Mononuclear cell (primary cell): ENCODE data around the gene DVL2. TPM values are rescaled to one million over a fixed set of nuclear protein-coding genes. Genes with fewer than 3 reads are reported as not detected.

Source experiments
- H3K27me3 ChIP-seq: 2 replicates; pipeline ENCODE4 v1.6.0; 2011; ENCODE audit warnings: low read length, control low read depth; ENCODE audit not compliant: insufficient read depth
- H3K4me1 ChIP-seq: 2 replicates; pipeline ENCODE4 v1.5.1; 2011; ENCODE audit warnings: mild to moderate bottlenecking, low read length, control low read depth; ENCODE audit not compliant: insufficient read depth
- H3K4me3 ChIP-seq: 2 replicates; pipeline ENCODE4 v1.5.1; 2011; ENCODE audit warnings: mild to moderate bottlenecking, low read length, moderate library complexity
- H3K9me3 ChIP-seq: 2 replicates; pipeline ENCODE4 v1.5.1; 2011; ENCODE audit warnings: low read depth, mild to moderate bottlenecking, control low read depth, low read length
- total RNA-seq: library from RNA; depleted of rRNA; stranded (reverse); fragments of >200 nt; gene quantifications from one replicate; pipeline ENCODE4 v1.2.3, GENCODE V29; 2012

Gene DVL2
- total RNA-seq, 1 donor = 23.1 TPM

DNA sequence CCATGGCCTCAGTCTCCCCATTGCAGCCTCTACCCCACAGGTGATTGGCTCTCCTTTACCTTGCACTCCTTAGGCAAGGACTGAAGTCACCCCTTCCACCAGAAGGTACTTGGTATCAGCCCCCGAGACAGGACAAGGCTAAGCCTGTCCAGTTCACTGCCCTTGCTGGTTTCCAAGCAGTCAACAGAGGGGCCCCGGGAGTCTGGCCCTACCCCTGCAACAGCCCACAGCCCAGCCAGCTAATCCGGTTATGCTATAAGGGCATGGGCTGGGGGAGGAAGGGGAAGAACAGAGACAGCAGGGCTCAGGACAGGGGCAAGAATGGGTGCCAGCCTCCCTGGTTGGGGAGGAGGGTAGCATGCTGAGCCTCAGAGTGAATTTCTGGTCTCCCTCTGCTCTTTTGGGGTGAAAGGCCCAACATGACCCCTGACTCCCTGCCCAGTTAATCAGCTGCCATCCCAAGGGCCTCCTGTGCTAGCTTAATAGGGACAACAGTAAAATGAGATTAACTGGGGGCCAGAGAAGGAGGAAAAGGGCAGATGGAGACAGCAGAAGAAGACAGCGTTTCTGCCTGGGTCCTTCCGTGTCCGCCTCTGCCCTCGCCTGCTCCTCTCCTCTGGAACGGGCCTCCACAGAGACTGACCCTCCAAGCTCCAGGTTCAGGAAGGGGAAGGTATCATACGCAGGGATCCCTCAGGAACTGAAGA, 25.4 kb downstream of the DVL2 start:
- Histone ChIP-seq H3K4me3 (no peak overlapping the region), H3K27me3 (no peaks in the 10 kb centered on the region), H3K9me3 (no peaks in the 10 kb centered on the region), H3K4me1 (peaks cover 26% of the 10 kb centered on the region)

DNA sequence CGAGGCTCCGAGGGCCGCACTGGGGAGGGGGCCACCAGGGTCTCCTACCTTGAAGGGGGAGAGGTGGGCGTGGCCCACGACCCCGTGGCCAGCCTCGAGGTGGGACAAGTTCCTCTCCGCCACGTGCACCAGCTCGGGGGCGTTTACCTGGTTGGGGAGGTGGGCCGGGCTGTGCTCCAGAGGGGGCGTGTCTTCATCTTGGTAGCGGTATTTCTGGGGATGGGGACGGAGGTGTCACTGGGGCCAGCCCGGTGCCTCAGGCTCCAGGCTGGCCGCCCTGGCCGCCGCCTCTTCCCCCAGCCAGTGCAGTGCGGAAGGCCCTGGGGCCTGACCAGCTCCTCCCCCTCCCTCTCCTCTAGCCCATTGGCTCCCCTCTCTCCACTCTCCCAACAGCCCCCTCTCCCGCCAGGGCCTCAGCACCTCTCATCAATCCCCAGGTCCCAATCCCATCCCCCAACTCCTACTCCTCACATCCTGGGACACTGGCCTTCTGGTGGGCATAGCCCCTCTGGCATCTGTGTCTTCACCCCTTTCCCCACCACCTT, 26.2 kb downstream of the DVL2 start:
- no peak overlapping the region for H3K4me3 ChIP-seq
- H3K4me1 ChIP-seq = peaks cover 21% of the 10 kb centered on the region
- H3K27me3 ChIP-seq = no peaks in the 10 kb centered on the region
- no peaks in the 10 kb centered on the region for H3K9me3 ChIP-seq

DNA sequence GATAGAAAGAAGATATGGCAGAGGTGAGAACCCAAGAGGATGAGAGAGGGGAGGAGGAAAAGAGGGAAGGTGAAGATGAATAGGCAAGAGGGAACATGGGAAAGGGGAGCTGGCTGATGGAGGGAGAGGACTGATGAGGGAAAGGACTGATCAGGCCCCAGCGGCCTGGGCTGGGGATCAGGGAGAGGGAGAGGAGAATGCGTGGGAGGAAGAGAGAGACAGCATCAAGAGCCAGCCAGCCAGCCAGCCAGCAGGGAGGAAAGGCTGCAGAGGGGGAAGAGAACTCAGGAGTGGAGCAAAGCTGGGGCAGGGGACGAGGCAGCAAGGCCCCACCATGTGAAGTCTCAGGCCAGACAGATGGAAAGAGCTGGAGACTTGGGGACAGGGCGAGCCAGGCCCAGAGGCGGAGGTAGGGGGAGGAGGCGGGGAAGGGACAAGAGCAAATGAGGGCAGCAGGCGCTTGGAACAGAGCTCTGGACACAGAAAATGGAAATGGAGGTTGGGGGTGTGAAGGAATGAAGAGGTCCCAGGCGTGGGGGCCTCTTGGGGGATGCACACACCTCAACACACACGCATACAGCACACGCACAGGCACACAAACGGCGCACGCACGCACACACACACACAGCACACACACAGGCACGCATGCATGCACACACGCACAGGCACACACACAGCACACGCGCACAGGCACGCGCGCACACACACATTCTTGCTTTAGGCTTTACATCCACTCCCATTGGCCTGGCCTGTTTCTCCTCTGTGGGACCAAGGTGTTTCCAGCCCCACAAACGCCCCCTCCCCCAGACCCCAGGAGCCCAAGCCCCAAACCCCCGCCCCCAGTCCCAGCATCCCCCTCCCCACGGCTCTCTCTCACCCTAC, 27.0 kb downstream of the DVL2 start:
- no peaks in the 10 kb centered on the region for H3K27me3 ChIP-seq

DNA sequence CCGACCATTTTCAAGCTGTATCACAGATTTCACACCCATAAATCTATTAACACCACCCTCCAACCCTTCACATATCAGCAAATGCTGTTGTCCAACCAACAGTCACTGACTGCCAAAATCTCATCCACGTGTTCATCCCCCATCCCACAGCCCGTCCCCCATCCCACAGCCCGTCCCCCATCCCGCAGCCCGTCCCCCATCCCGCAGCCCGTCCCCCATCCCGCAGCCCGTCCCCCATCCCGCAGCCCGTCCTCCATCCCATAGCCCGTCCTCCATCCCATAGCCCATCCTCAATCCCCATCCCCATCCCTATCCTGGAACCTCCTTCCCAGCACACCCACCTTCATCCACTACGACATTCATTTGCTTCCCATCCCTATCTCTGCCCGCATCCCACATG, 28.8 kb downstream of the DVL2 start:
- Histone ChIP-seq H3K4me3 (peak overlapping the region; percentile 49), H3K9me3 (no peaks in the 10 kb centered on the region), H3K27me3 (no peaks in the 10 kb centered on the region), H3K4me1 (peaks cover 21% of the 10 kb centered on the region)

More for the DNA sequence above, 27.0 kb downstream of the DVL2 start:
- Histone ChIP-seq H3K9me3 (no peaks in the 10 kb centered on the region), H3K4me3 (no peak overlapping the region), H3K4me1 (peaks cover 21% of the 10 kb centered on the region)

DNA sequence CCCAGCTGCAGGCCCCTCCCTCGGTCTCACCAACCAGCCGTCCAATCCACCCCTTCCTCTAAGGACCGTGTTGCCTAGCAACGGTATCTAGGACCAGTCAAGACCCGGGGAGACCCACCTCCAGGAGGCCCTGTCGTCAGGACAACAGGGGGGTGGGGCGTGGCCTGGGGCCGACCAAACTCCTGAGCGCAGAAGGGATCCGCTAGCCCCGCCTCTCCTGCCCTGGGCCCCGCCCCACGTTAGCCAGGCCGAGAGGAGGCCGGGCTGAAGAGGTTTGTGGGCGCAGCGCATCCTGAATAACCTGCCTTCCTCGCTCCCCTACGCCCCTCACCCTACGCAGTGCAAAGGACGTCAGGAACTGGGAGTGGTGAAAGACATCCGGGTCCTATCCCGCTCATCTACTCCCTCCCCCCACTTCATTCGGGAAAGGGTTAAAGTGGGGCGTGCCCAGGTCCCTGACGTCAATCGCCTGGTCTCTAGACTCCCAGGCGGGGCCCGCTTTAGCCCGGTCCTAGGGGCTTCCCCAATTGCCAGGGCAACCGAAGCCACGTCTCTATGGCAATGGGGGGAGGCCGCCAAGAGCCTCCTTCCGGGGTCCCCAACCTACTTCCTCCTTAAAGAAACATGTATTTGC, 29.4 kb downstream of the DVL2 start:
- H3K9me3 ChIP-seq = no peaks in the 10 kb centered on the region
- H3K4me3 ChIP-seq = peak overlapping the region; percentile 49
- H3K4me1 ChIP-seq = peaks cover 21% of the 10 kb centered on the region
- H3K27me3 ChIP-seq = no peaks in the 10 kb centered on the region

DNA sequence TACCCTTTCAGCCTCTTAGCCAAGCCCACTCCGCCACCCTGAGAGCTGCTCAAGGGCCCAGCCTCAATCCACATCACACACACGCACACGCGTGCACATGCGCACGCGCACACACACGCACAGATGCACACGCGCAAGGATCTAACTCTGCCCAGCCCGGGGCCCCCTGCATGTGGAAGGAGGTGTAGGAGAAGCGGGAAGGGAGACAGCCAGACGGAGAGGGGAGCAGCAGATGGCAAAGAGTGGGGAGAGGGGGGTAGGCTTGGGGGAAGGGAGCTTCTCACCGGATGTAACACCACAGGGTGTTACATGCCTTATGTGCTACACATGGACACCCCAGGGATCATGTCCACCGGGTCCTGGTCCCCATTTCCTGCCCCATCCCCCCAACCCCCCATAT, 30.0 kb downstream of the DVL2 start:
- H3K27me3 ChIP-seq = no peaks in the 10 kb centered on the region

DNA sequence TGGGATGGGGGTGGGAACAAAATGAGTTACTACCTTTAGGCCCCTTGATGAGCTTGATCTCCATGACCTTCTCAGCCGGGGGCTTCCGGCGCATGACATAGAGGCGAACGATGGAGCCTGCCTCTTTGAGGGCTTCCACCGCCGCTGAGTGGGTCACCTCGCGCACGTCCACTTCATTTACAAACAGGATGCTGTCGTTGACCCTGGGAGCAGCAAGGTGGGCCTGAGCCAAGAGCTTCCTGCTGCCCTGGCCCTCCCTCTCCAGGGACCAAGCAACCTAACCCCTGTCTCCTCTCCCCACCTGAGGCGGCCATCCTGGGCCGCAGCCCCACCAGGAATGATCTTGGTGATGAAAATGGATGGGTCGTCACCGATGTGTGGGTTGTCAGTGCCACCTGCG, 30.9 kb downstream of the DVL2 start:
- H3K4me1 ChIP-seq = peaks cover 21% of the 10 kb centered on the region
- H3K27me3 ChIP-seq = no peaks in the 10 kb centered on the region
- no peaks in the 10 kb centered on the region for H3K9me3 ChIP-seq
- no peak overlapping the region for H3K4me3 ChIP-seq

More for the DNA sequence above, 30.0 kb downstream of the DVL2 start:
- no peaks in the 10 kb centered on the region for H3K9me3 ChIP-seq
- peak overlapping the region; percentile 49 for H3K4me3 ChIP-seq
- peaks cover 21% of the 10 kb centered on the region for H3K4me1 ChIP-seq

DNA sequence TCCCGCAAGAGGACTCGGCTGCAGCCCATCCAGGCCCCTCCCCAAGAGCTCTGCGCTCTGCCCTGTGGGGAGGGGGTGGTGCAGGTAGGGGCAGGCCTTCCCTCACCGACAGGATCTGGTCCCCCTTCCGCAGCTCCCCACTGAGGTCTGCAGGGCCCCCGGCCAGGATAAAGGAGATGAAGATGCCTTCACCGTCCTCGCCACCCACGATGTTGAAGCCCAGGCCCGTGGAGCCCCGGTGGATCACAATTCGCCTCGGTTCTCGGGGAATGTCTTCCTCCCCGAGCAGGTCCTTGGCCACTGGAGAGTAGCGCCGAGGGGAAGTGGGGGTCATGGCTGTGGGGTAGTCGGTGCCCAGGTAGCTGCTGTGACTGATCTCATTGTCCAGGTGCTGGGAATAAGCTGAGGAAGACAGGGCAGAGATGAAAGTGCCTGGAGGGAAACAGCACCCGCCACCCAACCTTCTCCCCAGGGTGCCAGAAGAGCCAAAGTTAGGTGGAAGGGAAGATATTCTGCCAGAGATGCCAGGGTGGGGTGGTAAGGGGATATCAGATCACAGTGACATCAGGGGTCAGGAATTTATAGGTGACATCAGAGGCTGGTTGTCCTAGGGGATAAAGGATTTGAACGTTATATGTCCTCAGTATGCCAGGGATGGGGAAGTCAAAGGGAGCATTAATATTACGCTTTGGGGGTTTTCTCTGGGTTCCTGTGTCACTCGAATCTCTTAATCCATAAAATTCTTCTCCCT, 37.5 kb downstream of the DVL2 start:
- Histone ChIP-seq H3K27me3 (no peaks in the 10 kb centered on the region), H3K9me3 (no peaks in the 10 kb centered on the region), H3K4me3 (no peak overlapping the region), H3K4me1 (no peaks in the 10 kb centered on the region)

DNA sequence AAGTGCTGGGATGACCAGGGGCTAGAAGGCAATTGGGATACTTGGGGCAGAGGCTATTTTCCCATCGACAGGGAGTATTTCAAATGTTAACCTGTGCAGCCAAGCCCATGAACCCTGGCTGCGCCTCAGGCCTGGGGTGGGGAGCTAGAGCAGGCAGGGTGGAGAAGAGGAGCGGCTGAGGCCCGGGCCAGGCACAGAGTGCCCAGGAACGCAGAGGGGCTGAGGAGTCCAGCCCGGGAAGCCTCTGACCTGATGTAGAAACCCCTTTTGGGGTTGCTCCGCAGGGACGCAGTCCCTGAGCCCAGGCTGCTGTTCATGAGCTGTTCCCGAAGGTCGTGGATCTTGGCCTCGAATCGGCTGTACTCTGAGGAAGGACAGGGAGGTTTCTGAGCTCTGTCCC, 38.3 kb downstream of the DVL2 start:
- Histone ChIP-seq H3K4me1 (no peaks in the 10 kb centered on the region), H3K9me3 (no peaks in the 10 kb centered on the region), H3K4me3 (no peak overlapping the region), H3K27me3 (no peaks in the 10 kb centered on the region)

DNA sequence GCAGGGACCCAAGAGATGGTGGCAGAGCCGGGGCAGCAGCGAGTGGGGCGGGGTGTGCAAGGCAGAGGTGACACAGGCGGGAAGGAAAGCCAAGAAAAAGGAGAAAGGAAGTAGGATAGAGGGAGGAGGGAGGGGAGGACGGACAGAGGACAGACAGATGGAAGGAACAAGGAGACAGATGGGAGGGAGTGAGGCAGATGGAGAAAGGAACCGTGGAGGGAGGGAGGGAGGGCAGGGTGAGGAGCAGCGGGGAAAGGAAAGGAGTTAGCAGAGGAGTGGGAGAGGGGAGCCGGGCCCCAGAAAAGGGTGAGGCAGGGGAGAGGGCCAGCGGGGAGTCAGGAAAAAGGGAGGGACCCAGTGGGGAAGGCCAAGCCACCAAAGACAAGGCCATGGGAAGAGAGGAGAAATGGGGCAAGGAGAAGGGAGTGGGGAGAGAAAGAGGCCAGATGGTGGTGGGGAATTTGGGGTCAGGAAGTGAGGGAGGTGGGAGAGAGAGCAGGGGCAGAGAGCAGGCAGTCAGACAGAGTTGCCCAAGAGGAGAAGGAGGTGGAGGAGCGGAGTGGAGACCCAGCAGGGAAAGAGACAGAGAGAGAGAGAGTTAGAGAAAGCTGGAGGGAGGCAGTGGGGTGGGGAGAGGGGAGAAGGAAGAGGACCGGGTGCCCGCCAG, 41.9 kb downstream of the DVL2 start:
- no peaks in the 10 kb centered on the region for H3K9me3 ChIP-seq

DNA sequence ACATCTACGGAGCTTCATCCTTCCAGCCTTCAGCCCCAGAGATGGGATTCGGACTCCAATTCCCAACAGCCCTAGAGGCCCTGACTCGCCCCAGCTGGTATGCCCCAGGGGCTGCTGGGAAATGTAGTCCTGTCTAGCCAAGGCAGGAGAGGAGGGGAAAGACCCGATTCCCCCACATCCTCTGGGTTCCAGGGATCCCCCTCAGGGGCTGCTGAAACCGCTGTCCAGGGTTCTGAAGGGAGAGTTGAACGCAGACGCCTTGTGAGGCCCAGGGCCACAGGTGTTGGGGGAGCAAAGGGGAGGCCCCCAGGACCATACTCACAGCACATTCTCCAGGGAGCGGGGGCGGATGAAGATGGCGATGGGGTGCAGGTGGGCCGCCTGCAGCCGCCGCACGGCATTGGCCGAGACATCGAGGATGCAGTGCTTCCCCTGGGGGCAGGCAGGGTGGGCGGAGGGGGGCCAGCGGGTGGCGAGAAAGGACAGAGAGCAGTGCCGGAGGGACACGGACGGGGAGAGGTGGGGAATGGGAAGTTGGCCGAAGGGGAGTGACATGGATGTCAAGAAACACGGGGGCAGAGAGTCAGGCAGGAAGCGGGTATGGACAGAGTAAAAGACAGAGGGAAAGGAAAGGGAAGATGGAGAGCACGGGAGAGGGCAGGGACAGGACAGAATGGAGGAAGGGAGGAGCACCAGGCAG, 42.6 kb downstream of the DVL2 start:
- Histone ChIP-seq H3K27me3 (no peaks in the 10 kb centered on the region), H3K9me3 (no peaks in the 10 kb centered on the region), H3K4me3 (no peak overlapping the region), H3K4me1 (no peaks in the 10 kb centered on the region)

More for the DNA sequence above, 41.9 kb downstream of the DVL2 start:
- H3K27me3 ChIP-seq = no peaks in the 10 kb centered on the region
- no peak overlapping the region for H3K4me3 ChIP-seq
- no peaks in the 10 kb centered on the region for H3K4me1 ChIP-seq

DNA sequence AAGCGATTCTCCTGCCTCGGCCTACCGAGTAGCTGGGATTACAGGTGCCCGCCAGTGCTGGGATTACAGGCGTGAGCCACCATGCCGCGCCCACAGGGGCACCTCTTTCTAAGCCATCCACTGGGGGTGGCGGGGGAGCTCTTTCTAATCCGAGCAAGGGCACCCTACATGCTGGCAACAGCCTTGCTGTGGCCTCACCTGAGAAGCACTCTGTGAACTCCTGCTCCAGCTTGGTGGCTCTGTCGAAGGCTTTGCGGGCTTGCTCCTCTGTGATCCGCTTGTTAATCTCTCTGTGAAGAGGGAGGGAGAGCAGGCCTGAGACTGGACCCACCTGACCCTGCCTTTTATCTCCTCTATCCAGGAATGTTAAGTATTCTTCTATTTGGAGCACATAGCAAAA, 43.2 kb downstream of the DVL2 start:
- H3K4me3 ChIP-seq = no peak overlapping the region
- no peaks in the 10 kb centered on the region for H3K27me3 ChIP-seq
- H3K9me3 ChIP-seq = no peaks in the 10 kb centered on the region
- H3K4me1 ChIP-seq = no peaks in the 10 kb centered on the region

DNA sequence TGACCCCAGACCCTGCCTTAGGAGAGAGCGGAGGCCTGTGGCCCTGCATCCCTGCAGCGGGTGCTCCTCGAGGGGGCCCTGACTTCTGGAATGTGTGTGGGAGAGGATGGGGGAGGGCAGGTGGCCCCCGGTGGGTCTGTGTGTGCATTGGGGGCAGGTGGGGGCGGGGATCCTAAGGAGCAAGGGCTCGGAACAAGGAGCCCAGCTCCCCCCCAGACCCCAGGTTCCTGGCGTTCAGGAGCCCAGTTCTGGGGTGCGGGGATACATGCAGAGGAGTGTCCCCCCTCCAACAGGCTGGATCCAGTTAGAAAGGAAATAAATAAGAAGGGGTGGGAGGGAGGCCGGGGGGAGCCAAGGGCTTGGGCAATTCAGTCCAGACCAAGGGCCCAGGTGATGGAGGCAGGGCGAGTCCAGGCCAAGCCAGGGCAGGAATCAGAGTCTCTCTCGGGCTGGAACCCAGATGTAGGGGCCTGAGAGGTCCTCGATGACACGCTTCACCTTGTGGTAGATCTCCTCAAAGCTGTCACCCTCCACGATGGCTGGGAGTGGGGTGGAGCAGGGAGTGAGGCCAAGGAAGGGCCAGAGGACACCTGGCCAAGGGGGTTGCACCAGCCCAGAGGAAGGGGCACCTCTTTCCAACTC, 43.9 kb downstream of the DVL2 start:
- no peaks in the 10 kb centered on the region for H3K27me3 ChIP-seq
- H3K9me3 ChIP-seq = no peaks in the 10 kb centered on the region
- H3K4me1 ChIP-seq = no peaks in the 10 kb centered on the region
- no peak overlapping the region for H3K4me3 ChIP-seq
